HEK293 (cell line): Measurements from ENCODE around the gene RNF111.

Experiments
- BCL6B ChIP-seq: fragments of 450-650 bp; formaldehyde crosslinking; IDR thresholded peaks from 2 replicates; pipeline ENCODE4 v1.5.1; 2017; ENCODE audit warnings: missing biosample characterization, missing genetic modification characterization
- EGR2 ChIP-seq: fragments of 450-650 bp; formaldehyde crosslinking; IDR thresholded peaks from 2 replicates; pipeline ENCODE4 v1.5.1; 2016; ENCODE audit warnings: low read depth, missing biosample characterization, missing genetic modification characterization
- GFI1B ChIP-seq: fragments of 450-650 bp; formaldehyde crosslinking; IDR thresholded peaks from 2 replicates; pipeline ENCODE4 v1.5.1; 2016; ENCODE audit warnings: missing biosample characterization, missing genetic modification characterization
- GLI4 ChIP-seq: fragments of 450-650 bp; formaldehyde crosslinking; IDR thresholded peaks from 2 replicates; pipeline ENCODE4 v1.5.1; 2016; ENCODE audit warnings: missing biosample characterization, missing genetic modification characterization
- KLF7 ChIP-seq: fragments of 450-650 bp; formaldehyde crosslinking; IDR thresholded peaks from 2 replicates; pipeline ENCODE4 v1.5.1; 2016; ENCODE audit warnings: missing biosample characterization, missing genetic modification characterization, borderline replicate concordance
- KLF8 ChIP-seq: fragments of 450-650 bp; formaldehyde crosslinking; IDR thresholded peaks from 2 replicates; pipeline ENCODE4 v1.5.1; 2016; ENCODE audit warnings: missing biosample characterization, missing genetic modification characterization
- KLF9 ChIP-seq: fragments of 450-650 bp; formaldehyde crosslinking; IDR thresholded peaks from 2 replicates; pipeline ENCODE4 v1.5.1; 2016; ENCODE audit warnings: missing biosample characterization, missing genetic modification characterization, low read depth
- RBAK ChIP-seq: fragments of 450-650 bp; formaldehyde crosslinking; IDR thresholded peaks from 2 replicates; pipeline ENCODE4 v1.5.1; 2016; ENCODE audit warnings: missing biosample characterization, missing genetic modification characterization
- SP2 ChIP-seq: fragments of 450-650 bp; formaldehyde crosslinking; IDR thresholded peaks from 2 replicates; pipeline ENCODE4 v1.5.1; 2016; ENCODE audit warnings: missing biosample characterization, missing genetic modification characterization
- SP3 ChIP-seq: fragments of 450-650 bp; formaldehyde crosslinking; IDR thresholded peaks from 2 replicates; pipeline ENCODE4 v1.5.1; 2016; ENCODE audit warnings: missing biosample characterization, missing genetic modification characterization
- ZBTB11 ChIP-seq: fragments of 450-650 bp; formaldehyde crosslinking; conservative IDR thresholded peaks from 2 replicates; pipeline ENCODE4 v1.5.1; 2016; ENCODE audit warnings: low read depth, missing biosample characterization, missing genetic modification characterization
- ZBTB6 ChIP-seq: fragments of 450-650 bp; formaldehyde crosslinking; IDR thresholded peaks from 2 replicates; pipeline ENCODE4 v1.5.1; 2017; ENCODE audit warnings: missing biosample characterization, missing genetic modification characterization
- ZNF112 ChIP-seq: fragments of 450-650 bp; formaldehyde crosslinking; IDR thresholded peaks from 2 replicates; pipeline ENCODE4 v1.5.0; 2017; ENCODE audit warnings: missing biosample characterization, missing genetic modification characterization
- ZNF114 ChIP-seq: fragments of 450-650 bp; formaldehyde crosslinking; IDR thresholded peaks from 2 replicates; pipeline ENCODE4 v1.5.0; 2017; ENCODE audit warnings: missing biosample characterization, missing genetic modification characterization
- ZNF18 ChIP-seq: fragments of 450-650 bp; formaldehyde crosslinking; IDR thresholded peaks from 2 replicates; pipeline ENCODE4 v1.5.1; 2016; ENCODE audit warnings: missing biosample characterization, missing genetic modification characterization
- ZNF223 ChIP-seq: fragments of 450-650 bp; formaldehyde crosslinking; IDR thresholded peaks from 2 replicates; pipeline ENCODE4 v1.5.1; 2016; ENCODE audit warnings: missing biosample characterization, missing genetic modification characterization
- ZNF23 ChIP-seq: fragments of 450-650 bp; formaldehyde crosslinking; IDR thresholded peaks from 2 replicates; pipeline ENCODE4 v1.5.1; 2016; ENCODE audit warnings: missing biosample characterization, missing genetic modification characterization, borderline replicate concordance
- ZNF266 ChIP-seq: fragments of 450-650 bp; formaldehyde crosslinking; IDR thresholded peaks from 2 replicates; pipeline ENCODE4 v1.5.1; 2016; ENCODE audit warnings: missing biosample characterization, missing genetic modification characterization, low read depth
- ZNF362 ChIP-seq: fragments of 450-650 bp; formaldehyde crosslinking; IDR thresholded peaks from 2 replicates; pipeline ENCODE4 v1.5.1; 2016; ENCODE audit warnings: missing biosample characterization, missing genetic modification characterization
- ZNF37A ChIP-seq: fragments of 450-650 bp; IDR thresholded peaks from 2 replicates; pipeline ENCODE4 v1.5.1; 2018; ENCODE audit warnings: missing biosample characterization, missing genetic modification characterization
- ZNF394 ChIP-seq: fragments of 450-650 bp; formaldehyde crosslinking; IDR thresholded peaks from 2 replicates; pipeline ENCODE4 v1.5.1; 2016; ENCODE audit warnings: missing biosample characterization, missing genetic modification characterization, mild to moderate bottlenecking, moderate library complexity, borderline replicate concordance
- ZNF48 ChIP-seq: fragments of 450-650 bp; formaldehyde crosslinking; IDR thresholded peaks from 2 replicates; pipeline ENCODE4 v1.5.1; 2016; ENCODE audit warnings: missing biosample characterization, missing genetic modification characterization
- ZNF544 ChIP-seq: fragments of 450-650 bp; formaldehyde crosslinking; IDR thresholded peaks from 2 replicates; pipeline ENCODE4 v1.5.0; 2017; ENCODE audit warnings: missing biosample characterization, missing genetic modification characterization
- ZNF561 ChIP-seq: fragments of 450-650 bp; IDR thresholded peaks from 2 replicates; pipeline ENCODE4 v1.5.1; 2018; ENCODE audit warnings: missing biosample characterization, missing genetic modification characterization, borderline replicate concordance
- ZNF664 ChIP-seq: fragments of 450-650 bp; formaldehyde crosslinking; IDR thresholded peaks from 2 replicates; pipeline ENCODE4 v1.5.1; 2016; ENCODE audit warnings: missing biosample characterization, missing genetic modification characterization
- ZNF670 ChIP-seq: fragments of 450-650 bp; formaldehyde crosslinking; IDR thresholded peaks from 2 replicates; pipeline ENCODE4 v1.5.1; 2016; ENCODE audit warnings: missing biosample characterization, missing genetic modification characterization, low read depth
- ZNF704 ChIP-seq: fragments of 450-650 bp; formaldehyde crosslinking; IDR thresholded peaks from 2 replicates; pipeline ENCODE4 v1.5.1; 2016; ENCODE audit warnings: missing biosample characterization, missing genetic modification characterization
- ZNF76 ChIP-seq: fragments of 450-650 bp; formaldehyde crosslinking; IDR thresholded peaks from 2 replicates; pipeline ENCODE4; 2016; ENCODE audit warnings: low read depth, missing biosample characterization, missing genetic modification characterization, borderline replicate concordance
- ZNF776 ChIP-seq: fragments of 450-650 bp; formaldehyde crosslinking; IDR thresholded peaks from 2 replicates; pipeline ENCODE4 v1.5.0; 2017; ENCODE audit warnings: missing biosample characterization, missing genetic modification characterization, borderline replicate concordance
- ZNF792 ChIP-seq: fragments of 450-650 bp; formaldehyde crosslinking; IDR thresholded peaks from 2 replicates; pipeline ENCODE4 v1.5.1; 2016; ENCODE audit warnings: missing biosample characterization, missing genetic modification characterization
- ZSCAN30 ChIP-seq: fragments of 450-650 bp; IDR thresholded peaks from 2 replicates; pipeline ENCODE4 v1.5.1; 2018; ENCODE audit warnings: missing biosample characterization, mild to moderate bottlenecking, missing genetic modification characterization, moderate library complexity

The RNF111 gene

GRCh38 chr15:59104912-59105732 is 117.7 kb downstream of the RNF111 start, which contains the start of gene CCNB2 (continued):
- TF ChIP-seq ZNF37A (tag by site-specific recombination), result no peak
- TF ChIP-seq ZNF792, result no peak
- peak; percentile 81 for TF ChIP-seq ZBTB11 (tag by site-specific recombination)
- TF ChIP-seq ZNF704 (tag by site-specific recombination), result no peak
- no peak for TF ChIP-seq ZNF112 (tag by site-specific recombination)
- peak; percentile 64; the same call in 1 of the 2 replicates for TF ChIP-seq KLF8 (tag by site-specific recombination)
- TF ChIP-seq ZNF266, result no peak
- peak; percentile 67 for TF ChIP-seq SP3
- TF ChIP-seq GLI4 (tag by site-specific recombination), result no peak
- no peak for TF ChIP-seq ZNF114 (tag by site-specific recombination)
- 0 out of 2 replicates have a peak, but pooled peaks have one; percentile 59 for TF ChIP-seq ZNF362 (tag by site-specific recombination)
- no peak for TF ChIP-seq ZNF670
- TF ChIP-seq RBAK, result no peak
- TF ChIP-seq ZNF23 (tag by site-specific recombination), result no peak
- TF ChIP-seq GFI1B (tag by site-specific recombination), result no peak
- TF ChIP-seq ZSCAN30 (tag by site-specific recombination), result no peak
- no peak for TF ChIP-seq ZNF18 (tag by site-specific recombination)
- no peak for TF ChIP-seq ZNF561
- no peak for TF ChIP-seq ZNF664 (tag by site-specific recombination)
- no peak for TF ChIP-seq KLF7 (tag by site-specific recombination)
- TF ChIP-seq KLF9, result peak; percentile 51
- TF ChIP-seq BCL6B (tag by site-specific recombination), result no peak
- peak; percentile 98 for TF ChIP-seq ZNF394 (tag by site-specific recombination)
- TF ChIP-seq SP2 (tag by site-specific recombination), result peak; percentile 80
- TF ChIP-seq EGR2 (tag by site-specific recombination), result no peak
- no peak for TF ChIP-seq ZNF544 (tag by site-specific recombination)
- no peak for TF ChIP-seq ZNF776
- TF ChIP-seq ZNF76 (tag by site-specific recombination), result no peak
- TF ChIP-seq ZBTB6 (tag by site-specific recombination), result no peak
- TF ChIP-seq ZNF48, result no peak
- no peak for TF ChIP-seq ZNF223 (tag by site-specific recombination)
